ENCODE measurements around the gene MAD1L1. TPM values are rescaled to one million over a fixed set of nuclear protein-coding genes. Genes with fewer than 3 reads are reported as not detected.

MAD1L1 gene
- total and polyA plus RNA-seq, 2 of the 13 experiments (the other 11 are each of a cell fraction or from before 2014, with no cell fraction given) = 17.4 to 64.7 TPM

DNA sequence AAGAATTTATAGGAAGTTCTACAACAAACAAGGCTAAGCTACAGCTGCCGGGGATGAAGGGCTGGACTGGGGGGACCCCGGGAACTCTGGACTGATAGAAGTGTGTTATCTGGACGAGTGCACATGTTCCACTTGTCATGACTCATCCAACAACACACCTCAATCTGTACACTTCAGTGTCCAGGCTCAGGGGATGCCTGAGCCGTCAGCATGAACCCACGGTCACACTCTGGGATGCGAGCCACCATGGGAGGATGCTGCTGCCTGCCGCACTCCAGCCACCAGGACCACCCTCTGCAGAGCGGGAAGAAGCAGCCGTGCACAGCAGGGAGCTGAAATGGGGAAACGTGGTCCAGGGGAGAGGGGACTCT is 67.5 kb downstream of the MAD1L1 start:
- no peak for DNase-seq (ENCODE audit: low spot score)
- no peak overlapping the region for H3K9ac ChIP-seq (ENCODE audit: insufficient read depth, low read depth, low read length)
- 91% methylated on average over 10 of the region's 10 CpGs for WGBS (ENCODE audit: low lambda C conversion rate)
- H3K27me3 ChIP-seq (ENCODE audit: control insufficient read depth in 1 of 2, insufficient read depth in 2 of 2, low read length in 2 of 2) = no peaks in the 10 kb centered on the region
- H3K4me3 ChIP-seq (replicated peaks in 1 of 3; ENCODE audit: insufficient read depth in 1 of 3, low read depth in 2 of 3, low read length in 3 of 3) = no peak overlapping the region
- peaks cover 0 to 11% of the 10 kb centered on the region in 2 experiments; a peak in 2 of 5 replicates for H3K36me3 ChIP-seq (replicated peaks in 1 of 2; ENCODE audit: control insufficient read depth in 1 of 2, insufficient read depth in 2 of 2, low read length in 2 of 2)
- no peak for FAIRE-seq
- H3K9me3 ChIP-seq (ENCODE audit: low read length) = no peaks in the 10 kb centered on the region
- H3K4me2 ChIP-seq (ENCODE audit: low read depth, low read length) = no peak overlapping the region
- H2AFZ ChIP-seq (ENCODE audit: low read length) = no peak overlapping the region
- CTCF ChIA-PET (ENCODE audit: low intra/inter-chr PET ratio, low total read pairs) = no interaction called here
- H3K79me2 ChIP-seq (ENCODE audit: insufficient read depth, low read length) = no peaks in the 10 kb centered on the region
- H4K20me1 ChIP-seq (ENCODE audit: insufficient read depth, low read length) = no peaks in the 10 kb centered on the region
- no peak; the same call in 2 of the 3 replicates for ATAC-seq
- in situ Hi-C loops (cut with HindIII; ENCODE audit: extremely low pct_ligation_motif_present, low pct_unique_long_range_greater_than_20kb) (no loop called here), intact Hi-C loops (cut with micrococcal nuclease; ENCODE audit: unreplicated experiment) (no loop called here)
- H3K27ac ChIP-seq (ENCODE audit: extremely low read length, insufficient read depth, low read length) = no peak overlapping the region
- POLR2A ChIA-PET = no interaction called here
- peaks cover 68% of the 10 kb centered on the region for H3K4me1 ChIP-seq (ENCODE audit: insufficient read depth, low read length)
- TF ChIP-seq FOSL2 (CRISPR knock-in tag; IDR thresholded peaks at IDR 0.05) = peak; percentile 47
- TF ChIP-seq, protein P1, sequence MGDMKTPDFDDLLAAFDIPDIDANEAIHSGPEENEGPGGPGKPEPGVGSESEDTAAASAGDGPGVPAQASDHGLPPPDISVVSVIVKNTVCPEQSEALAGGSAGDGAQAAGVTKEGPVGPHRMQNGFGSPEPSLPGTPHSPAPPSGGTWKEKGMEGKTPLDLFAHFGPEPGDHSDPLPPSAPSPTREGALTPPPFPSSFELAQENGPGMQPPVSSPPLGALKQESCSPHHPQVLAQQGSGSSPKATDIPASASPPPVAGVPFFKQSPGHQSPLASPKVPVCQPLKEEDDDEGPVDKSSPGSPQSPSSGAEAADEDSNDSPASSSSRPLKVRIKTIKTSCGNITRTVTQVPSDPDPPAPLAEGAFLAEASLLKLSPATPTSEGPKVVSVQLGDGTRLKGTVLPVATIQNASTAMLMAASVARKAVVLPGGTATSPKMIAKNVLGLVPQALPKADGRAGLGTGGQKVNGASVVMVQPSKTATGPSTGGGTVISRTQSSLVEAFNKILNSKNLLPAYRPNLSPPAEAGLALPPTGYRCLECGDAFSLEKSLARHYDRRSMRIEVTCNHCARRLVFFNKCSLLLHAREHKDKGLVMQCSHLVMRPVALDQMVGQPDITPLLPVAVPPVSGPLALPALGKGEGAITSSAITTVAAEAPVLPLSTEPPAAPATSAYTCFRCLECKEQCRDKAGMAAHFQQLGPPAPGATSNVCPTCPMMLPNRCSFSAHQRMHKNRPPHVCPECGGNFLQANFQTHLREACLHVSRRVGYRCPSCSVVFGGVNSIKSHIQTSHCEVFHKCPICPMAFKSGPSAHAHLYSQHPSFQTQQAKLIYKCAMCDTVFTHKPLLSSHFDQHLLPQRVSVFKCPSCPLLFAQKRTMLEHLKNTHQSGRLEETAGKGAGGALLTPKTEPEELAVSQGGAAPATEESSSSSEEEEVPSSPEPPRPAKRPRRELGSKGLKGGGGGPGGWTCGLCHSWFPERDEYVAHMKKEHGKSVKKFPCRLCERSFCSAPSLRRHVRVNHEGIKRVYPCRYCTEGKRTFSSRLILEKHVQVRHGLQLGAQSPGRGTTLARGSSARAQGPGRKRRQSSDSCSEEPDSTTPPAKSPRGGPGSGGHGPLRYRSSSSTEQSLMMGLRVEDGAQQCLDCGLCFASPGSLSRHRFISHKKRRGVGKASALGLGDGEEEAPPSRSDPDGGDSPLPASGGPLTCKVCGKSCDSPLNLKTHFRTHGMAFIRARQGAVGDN (CRISPR knock-in tag; IDR thresholded peaks at IDR 0.05) = peak; percentile 44; the same call in 1 of the 2 replicates
- TF ChIP-seq ZNF329 (CRISPR knock-in tag; IDR thresholded peaks at IDR 0.05; ENCODE audit: low read depth) = no peak
- TF ChIP-seq JUNB (CRISPR knock-in tag; IDR thresholded peaks at IDR 0.05; ENCODE audit: borderline replicate concordance) = no peak
- TF ChIP-seq RNF2 (conservative IDR thresholded peaks at IDR 0.05; ENCODE audit: low read depth) = no peak
- TF ChIP-seq ZBTB38 (CRISPR knock-in tag; IDR thresholded peaks at IDR 0.05) = 0 out of 2 replicates have a peak, but pooled peaks have one; percentile 60
- BruUV-seq (replicated peaks) = no TSS peak

Data from HepG2 (cell line).